HepG2 (cell line): ENCODE measurements around the gene PTGIS.

ENCODE experiments used
- EZH2 ChIP-seq: conservative IDR thresholded peaks from 2 replicates; pipeline ENCODE4 v1.6.1; 2012; ENCODE audit warnings: mild to moderate bottlenecking, low read depth, low read length, moderate library complexity
- RFX1 ChIP-seq: fragments of 450-650 bp; IDR thresholded peaks from 2 replicates; pipeline ENCODE4 v1.6.1; 2017
- RNF2 ChIP-seq: fragments of 450-650 bp; conservative IDR thresholded peaks from 2 replicates; pipeline ENCODE4 v1.6.1; 2016; ENCODE audit warnings: low read depth
- ZNF629 ChIP-seq: sonication (generic); formaldehyde crosslinking; conservative IDR thresholded peaks from 2 replicates; pipeline ENCODE4 v1.5.0; 2020; ENCODE audit warnings: missing genetic modification reagents

- TF ChIP-seq RFX1 (no peak), EZH2 (no peak), RNF2 (no peak), ZNF629 (CRISPR knock-in tag) (no peak)
These were observed 101.6 kb downstream of the PTGIS start for GRCh38 chr20:49466114-49466912.
